HG03354 (cell line): ENCODE measurements around the gene KRT13.
A peak's percentile ranks its signal among the peaks of the same experiment; 100 is the strongest.
"Not testable (repeated sequence)": the region's sequence is repeated elsewhere in the genome, so short reads cannot be mapped to it uniquely, and the experiment has no call there.

Experiments used
- ATAC-seq: cut with Tn5 transposase; IDR thresholded peaks from one replicate; pipeline ENCODE4 v1.9.1; 2021; ENCODE audit warnings: mild to moderate bottlenecking; ENCODE audit not compliant: unreplicated experiment, poor library complexity, severe bottlenecking

KRT13 gene

DNA sequence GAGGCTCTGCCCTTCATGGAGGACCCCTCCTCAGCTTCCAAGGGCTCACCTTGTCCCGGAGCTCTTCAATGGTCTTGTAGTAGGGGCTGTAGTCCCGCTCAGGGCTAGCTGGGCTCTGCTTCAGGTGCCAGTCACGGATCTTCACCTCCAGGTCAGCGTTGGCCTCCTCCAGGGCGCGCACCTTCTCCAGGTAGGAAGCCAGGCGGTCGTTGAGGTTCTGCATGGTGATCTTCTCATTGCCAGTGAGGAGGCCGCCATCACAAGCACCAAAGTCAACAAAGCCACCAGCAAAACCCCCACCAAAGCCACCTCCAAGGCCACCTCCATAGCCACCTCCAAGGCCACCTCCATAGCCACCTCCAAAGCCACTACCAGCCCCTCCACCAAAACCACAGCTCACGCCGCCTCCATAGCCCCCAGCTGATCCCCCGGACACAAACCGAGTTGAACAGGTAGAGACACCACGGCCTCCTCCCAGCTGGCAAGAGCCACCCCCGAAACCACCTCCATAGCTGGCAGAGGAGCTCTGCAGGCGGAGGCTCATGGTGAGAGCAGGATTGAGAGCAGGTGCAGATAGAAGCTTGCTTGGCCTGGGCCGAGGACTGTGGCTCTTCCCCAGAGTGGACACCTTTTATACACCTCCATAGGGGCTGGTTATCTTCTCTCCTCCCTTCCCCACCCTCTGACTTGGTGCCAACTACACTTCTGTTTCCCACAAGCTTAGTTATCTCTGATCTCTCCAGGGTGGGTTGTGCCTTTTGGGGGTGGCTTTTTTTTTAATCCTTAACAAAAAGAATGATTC lies at the start of gene KRT13:
KRT13 (minus strand) TSS at position 606 of the 802 bp plus-strand sequence; CDS start at position 544, 62 bp downstream.
- no peak for ATAC-seq

DNA sequence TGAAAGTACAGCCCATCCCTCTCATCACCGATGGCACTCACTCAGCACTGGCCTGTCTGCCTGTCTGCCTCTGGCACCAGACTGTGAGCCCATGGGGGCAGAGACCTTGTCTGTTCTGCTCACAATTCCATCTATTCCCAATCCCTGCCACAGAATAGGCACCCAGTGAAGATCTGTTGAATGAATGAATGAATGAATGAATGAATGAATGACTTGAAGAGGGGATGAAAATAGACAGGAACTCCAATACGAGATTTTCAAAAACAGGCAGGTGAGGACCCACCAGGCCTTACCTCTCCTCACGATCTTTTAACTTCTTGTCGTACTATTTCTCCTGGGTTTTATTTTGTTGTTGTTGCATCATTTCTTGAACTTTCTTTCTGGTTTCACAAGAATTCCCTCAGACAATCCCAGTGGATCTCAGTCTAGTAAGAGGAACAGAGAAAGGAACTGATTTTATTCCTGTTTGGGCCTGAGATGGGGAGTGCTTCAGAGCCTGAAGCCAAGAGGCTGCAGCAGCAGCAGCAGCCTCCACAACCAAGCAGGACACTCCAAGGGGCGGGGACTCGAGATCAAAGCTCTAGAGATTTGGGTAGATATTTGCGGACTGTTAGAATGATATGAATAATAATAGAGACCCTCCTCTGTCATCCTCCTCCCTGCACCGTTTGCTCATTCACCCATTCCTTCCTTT lies 48.7 kb upstream of the KRT13 start:
- ATAC-seq: no peak

DNA sequence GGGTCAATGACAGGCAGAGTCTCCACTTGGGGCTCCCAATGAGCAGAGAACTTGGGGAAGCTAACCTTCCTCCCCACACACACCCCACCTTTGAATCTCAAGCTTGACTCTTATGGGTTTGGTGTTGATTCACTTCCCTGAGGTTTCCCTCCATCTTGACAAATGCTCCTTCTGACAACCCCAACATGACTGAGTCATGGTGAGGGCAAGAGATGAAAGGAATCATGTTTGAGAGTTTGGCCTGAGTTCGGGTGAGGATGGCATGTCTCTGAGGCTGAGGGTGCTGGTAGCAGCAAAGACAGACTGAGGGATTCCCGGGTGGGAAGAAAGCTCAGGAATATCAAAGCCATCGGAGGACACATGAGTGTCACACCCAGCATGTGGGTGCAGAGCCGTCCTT lies 47.8 kb upstream of the KRT13 start:
- ATAC-seq: no peak

DNA sequence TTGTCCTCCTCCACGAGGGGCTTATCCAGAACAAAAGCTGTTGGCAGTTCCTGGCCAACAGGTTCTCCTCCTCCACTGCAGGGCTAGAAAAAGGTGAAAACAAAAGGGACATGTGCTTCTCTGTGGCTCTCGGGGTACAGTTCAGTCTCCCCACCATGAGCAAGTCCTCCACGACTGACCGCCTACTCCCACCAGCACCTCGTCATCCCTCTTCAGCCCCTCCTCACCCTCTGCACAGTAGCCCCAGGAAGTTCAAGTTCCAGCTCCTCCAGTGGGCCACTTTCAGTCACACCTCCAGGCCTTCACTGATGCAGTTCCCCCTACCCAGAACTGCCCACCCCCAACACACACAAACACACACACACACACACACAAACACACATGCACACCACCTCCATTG lies 47.0 kb upstream of the KRT13 start:
- no peak for ATAC-seq

DNA sequence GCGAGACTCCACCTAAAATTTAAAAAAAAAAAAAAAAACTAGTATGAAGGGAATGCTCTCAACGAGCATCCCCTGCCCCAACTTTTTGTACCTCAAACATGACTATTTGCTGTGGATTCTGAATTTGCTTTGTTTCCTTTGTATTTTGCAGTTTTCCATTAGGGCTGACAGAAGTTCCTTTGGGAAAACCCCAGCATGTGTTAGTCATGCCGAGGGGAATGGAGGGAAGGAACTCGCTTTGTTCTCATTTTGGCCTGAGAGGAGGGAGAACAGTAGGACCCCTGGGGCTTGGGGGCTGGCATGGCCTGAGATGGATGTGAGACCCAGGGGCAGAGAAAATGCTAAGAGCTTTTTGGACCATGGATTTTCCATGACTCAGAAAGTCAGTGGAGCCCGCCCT lies 46.0 kb upstream of the KRT13 start:
- no peak for ATAC-seq

DNA sequence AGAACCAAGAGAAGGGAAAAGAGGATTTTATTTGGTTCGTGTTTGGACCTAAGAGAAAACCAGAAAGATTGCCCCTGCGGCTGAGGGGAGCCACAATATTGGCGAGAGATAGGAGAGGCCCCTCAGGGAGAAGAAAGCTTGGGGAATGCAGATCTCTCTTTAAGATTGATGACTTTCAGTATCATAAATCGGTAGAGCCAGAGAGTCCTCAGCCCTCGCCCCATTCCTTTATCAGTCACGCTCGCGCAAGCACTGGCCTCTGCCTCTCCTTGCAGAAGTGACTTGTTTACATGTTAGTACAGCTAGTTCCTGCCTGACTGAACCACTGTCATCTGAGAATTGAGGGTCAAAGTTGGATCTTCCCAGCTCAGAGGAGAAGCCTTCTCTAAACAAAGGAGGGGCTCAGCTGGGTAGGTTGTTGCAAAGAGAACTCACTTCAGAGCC lies 44.2 kb upstream of the KRT13 start:
- ATAC-seq: no peak

DNA sequence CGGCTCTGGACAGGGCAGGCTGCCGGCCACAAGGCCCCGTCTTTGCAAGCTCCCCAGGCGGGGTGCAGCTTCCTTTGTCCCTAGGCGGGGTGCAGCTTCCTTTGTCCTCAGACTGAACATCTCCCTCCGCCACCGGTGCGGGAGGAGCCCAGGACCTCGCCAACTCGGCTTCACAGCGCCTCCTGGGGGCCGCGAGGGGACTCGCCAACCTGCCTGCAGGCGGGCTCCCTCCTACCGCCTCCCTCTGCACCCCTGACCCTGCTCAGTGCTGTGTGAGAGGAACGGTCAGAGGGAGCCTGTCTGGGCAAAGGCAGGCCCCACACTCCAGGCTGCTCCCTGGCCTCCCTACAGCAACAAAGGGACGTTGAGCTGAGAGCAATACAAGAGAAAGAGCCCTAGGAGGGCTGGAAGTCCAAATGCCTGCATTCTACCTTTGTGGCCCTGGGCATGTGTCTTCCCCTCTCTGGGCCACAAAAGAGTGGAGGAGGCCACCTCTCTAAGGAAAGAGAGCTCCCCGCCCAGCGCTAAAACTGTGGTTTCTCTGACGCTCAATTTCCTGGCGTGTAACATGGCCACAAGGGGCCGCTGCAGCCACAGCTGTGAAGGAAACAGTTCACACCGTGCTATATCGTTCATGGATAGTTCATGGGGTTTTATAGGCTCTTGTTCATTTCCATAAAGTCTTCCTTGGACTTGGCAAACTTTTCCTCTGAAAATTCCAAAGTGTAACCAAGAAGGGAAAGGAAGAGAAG lies 43.6 kb upstream of the KRT13 start:
- peak; percentile 75 for ATAC-seq

DNA sequence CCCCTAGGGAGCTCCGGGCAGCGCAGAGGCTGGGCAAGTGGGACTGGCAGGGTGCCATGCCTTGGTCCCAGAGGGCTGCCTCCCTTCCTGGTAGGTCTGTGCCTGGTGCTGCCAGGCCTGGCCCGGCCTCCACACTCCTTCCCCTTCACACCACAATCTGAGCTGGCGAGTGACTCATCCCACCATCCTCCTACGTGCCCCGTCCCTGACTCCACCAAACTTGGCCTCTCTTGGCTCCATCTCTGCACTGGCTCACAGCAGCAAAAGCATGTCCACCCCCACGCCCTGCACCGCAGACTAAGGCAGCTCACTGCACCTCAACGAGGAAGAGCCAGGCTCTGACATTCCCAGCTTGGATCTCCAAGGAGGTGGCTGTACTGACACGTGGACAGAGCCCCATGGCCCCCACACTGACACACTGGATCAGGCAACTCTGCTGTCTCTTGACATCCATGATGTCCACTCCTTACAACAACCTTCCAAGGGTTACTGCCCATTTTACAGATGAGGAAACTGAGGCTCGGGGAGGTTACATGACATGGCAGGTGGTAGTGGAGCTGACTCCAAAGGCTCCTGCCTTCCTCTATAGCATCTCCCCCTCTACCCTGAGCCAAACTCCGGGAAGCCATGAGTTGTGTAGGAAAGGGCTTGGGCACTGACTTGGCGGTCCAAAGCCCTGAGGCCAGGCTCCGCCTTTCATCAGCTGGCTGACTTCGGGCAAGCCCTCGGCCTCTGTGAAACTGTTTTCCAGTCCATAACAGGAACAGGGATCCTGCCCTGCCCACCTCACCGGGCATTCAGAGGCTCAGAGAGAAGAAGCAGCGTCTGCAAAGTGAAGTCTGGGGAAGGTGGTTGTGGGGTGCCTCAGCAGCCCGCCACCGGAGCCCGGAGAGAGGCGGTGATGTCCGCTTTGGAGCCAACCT lies 42.8 kb upstream of the KRT13 start:
- ATAC-seq: no peak

DNA sequence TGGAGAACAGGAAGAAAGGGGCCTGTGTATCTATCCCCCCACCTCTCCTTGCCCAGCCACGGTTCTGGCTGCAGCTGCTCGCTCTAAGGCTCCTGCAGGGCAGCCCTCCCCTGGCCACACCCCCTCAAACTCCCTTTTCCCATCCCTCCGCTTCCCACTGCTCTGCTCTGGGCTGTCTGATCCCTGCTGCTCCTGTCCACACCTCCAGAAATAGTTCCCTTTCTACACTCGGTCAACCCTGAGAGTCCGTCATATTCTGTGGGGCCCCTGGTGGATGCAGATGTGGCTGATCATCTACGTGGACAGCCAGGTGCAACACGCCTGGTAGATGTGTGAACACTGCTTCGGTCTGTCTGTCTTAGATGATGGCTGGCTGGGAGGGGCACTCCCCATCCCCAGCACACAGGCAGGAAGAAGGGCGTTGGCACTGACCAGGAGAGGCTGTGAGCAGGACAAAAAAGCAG lies 42.0 kb upstream of the KRT13 start:
- no peak for ATAC-seq

DNA sequence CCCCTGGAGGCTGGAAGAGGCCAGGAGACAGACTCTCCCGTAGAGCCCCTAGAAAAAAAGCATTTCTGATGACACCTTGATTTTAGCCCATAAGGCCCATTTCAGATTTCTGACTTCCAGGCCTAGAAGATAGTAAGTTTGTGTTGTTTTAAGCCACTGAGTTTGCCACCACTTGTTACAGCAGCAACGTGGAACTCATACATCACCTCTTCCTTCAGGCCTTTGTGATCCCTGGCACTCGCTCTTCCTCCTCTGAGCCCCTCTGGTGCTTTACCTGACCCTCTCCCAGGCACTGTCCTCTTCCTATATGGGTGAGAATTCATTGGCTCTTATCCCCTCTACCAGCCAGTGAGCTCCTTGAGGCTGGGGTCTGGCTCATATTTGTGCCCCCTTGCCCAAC lies 41.4 kb upstream of the KRT13 start:
- no peak for ATAC-seq

DNA sequence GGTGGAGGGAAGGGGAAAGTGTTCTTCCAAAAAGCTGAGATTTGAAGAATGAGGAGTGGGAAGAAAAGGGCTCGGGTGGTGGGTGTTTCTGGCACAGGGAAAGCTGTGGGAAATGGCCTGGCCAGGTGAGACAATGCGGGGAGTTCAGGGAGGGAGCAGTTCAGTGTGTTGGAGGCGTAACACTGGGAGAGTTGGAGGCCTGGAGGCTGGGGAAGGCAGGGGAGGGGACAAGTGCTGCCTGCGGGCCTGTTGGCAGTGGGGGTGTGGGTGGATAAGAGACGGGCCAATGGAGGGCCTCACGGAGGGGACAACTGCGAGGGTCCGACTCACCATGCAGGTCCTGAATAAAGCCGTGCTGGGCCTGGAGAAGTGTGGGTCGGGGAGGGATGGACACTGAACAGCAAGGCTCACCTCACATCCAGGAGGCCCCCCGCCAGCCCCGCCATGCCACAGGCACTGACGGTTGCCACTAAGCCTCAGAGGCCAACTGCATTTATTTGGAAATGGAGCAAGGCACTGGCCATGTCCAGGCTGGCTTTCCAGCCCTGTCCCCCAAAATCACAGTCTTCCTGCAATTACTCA lies 40.5 kb upstream of the KRT13 start:
- ATAC-seq: no peak

DNA sequence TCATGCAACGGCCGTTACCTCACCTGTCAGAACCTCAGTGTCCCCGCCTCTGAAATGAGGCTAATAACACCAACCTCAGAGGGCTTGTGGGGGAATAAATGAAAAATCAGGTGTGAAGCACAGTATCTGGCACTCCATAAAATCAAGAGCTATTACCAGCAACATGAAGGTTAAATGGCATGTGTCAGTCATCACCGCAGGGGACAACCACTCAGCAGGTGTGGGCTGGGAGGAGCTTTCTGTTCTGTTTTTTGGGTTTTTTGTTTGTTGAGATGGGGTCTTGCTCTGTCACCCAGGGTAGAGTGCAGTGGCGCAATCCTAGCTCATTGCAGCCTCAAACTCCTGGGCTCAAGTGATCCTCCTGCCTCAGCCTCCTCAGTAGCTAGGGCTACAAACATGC lies 39.5 kb upstream of the KRT13 start:
- ATAC-seq: no peak

DNA sequence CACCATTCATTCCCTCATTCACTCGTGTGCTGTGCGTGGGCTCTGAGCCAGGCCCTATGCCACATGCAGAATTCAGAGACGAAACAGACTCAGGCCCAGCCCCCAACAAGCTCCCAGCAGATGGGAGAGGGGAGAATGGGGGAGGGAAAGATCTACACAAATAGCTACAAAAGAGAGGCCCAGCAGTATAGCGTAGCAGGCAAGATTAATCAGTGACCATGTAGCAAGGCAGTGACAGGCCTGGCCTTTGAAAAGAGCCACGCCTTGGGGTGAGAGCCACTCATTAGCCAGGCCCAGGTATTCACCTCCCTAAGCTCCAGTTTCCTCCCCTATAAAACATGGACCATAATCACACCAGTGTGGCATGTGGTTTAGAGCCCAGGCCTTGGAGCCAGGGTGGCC lies 39.1 kb upstream of the KRT13 start:
- no peak for ATAC-seq

DNA sequence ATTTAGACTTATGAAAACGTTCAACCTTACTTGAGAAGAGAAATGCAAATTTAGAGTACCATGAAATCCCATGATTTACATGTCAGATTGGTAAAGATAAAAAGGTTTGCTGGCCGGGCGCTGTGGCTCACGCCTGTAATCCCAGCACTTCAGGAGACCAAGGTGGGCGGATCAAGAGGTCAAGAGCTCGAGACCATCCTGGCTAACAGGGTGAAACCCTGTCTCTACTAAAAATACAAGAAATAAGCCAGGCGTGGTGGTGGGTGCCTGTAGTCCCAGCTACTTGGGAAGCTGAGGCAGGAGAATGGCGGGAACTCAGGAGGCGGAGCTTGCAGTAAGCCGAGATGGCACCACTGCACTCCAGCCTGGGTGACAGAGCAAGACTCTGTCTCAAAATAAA lies 37.4 kb upstream of the KRT13 start:
- ATAC-seq: not testable (repeated sequence)

DNA sequence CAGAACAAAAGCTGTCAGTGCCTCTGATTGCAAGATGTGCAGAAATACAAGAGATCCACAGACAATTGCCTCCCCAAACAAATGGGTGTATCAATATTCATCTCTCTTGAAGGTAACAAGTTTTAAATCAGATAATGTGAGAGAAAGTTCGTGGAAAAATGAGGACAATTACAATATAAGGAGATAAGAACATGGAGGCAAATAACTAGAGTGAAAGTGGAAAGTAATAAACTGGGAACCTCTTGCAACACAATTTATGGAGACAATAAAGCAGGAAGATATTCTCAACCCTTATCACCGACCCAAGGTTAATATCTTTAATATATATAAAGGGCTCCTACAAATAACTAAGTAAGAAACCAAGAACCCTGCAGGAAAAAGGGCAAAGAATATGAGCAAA lies 36.9 kb upstream of the KRT13 start:
- no peak for ATAC-seq

DNA sequence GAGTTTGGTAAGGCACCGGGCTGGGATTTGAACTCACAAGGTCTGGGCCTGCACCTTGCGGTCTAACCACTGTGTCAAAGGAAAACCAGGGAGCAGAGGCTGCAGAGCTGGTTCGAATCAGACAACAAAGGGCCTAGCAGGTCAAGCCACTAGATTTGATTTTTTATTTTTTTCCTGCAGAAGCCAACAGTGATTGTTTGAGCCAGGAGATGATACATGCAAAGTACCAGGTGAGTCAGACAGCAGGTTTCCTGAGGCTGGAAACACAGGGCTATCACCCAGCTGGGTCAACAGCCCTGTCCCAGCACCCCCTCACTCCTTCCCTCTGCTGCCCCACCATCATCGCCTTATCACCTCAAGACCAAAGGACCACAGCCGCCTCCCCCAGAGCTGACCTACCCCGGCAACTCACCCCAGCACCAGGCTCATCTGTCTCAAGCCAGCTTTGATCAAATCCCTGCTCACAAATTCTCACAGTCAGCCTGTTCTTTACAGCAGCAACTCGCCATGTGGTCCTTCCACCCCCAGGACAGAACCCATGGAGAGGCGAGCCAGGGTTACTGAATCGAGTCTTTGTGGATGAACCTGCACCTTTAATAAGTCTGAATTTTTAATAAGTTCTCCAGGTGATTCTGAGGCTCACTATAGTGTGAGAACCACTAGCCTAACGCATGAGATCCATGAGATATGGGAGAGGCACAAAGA lies 35.7 kb upstream of the KRT13 start:
- ATAC-seq: no peak

DNA sequence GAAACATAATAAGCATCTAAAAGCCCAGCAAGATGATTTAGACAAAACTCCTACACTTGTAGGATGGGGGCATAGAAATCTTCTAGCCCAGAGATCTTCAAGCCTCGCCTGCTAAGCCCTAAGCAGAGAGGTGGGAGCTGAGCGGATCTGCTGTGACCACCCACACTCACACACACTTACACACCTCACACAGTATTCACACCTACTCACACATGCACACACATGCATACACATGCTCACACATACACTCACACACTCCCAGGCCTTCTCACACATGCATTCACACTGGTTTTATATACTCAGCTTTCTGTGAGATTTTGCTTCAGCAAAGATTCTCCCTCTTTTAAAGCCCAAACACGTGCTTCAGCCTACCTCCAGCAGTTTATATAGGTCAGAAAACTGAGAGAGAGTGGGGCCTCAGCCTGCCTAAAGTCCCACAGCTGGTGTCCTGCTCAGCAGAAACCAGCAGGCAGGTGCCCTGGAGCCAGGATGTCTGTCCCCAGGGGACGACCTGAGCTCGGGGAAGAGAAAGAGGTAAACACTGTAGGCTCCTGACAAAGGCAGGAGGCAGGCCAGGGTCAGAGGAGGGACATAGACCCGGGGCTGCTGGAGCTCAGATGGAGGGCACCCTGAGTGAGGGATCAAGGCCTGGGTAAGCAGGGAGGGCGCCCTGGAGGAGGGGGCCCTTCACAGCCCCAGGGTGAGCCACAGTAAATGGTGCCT lies 34.7 kb upstream of the KRT13 start:
- no peak for ATAC-seq

DNA sequence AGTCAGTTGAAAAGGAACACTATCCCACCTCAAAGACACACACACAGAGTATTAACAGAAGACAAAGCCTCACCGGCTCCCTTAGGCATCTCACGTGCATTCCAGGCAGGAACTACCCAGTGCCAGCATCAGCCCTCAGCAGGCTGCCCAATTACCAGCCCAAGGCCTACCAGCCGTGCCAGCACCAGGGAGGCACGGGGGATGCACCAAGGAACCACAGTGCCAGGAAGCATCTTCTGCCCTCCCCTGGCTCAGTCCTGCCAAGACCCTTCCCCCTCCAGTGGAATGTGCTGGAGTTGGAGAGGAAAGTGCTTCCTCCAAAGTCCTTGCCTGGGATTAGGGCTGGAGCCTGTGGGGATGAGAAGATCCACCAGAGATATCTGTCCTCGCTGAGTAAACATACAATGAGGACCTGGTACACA lies 33.7 kb upstream of the KRT13 start:
- ATAC-seq: no peak
